HG02973 (cell line): ENCODE data around the gene MTA3.
A peak's percentile ranks its signal among the peaks of the same experiment; 100 is the strongest.

Source experiments
- ATAC-seq: cut with Tn5 transposase; IDR thresholded peaks from one replicate; pipeline ENCODE4 v1.9.1; 2021; ENCODE audit warnings: moderate library complexity; ENCODE audit not compliant: unreplicated experiment

The MTA3 gene

GRCh38 chr2:42781181-42781580 lies 212.7 kb downstream of the MTA3 start:
- ATAC-seq: no peak

GRCh38 chr2:42783511-42783910 lies 215.1 kb downstream of the MTA3 start:
- no peak for ATAC-seq

GRCh38 chr2:42784204-42784880 lies 215.9 kb downstream of the MTA3 start:
- no peak for ATAC-seq

- ATAC-seq: no peak
These were observed 218.3 kb downstream of the MTA3 start for GRCh38 chr2:42786561-42787345.

- no peak for ATAC-seq
These were observed 219.0 kb downstream of the MTA3 start for GRCh38 chr2:42787424-42787787.

GRCh38 chr2:42787788-42788477 lies 219.5 kb downstream of the MTA3 start:
- ATAC-seq: no peak

- no peak for ATAC-seq
These were observed 220.0 kb downstream of the MTA3 start for GRCh38 chr2:42788478-42788793.

GRCh38 chr2:42788882-42789281 lies 220.4 kb downstream of the MTA3 start:
- ATAC-seq: no peak

GRCh38 chr2:42789751-42790150 lies 221.3 kb downstream of the MTA3 start:
- no peak for ATAC-seq

GRCh38 chr2:42791606-42792005 lies 223.2 kb downstream of the MTA3 start:
- ATAC-seq: no peak

- ATAC-seq: no peak
These were observed 223.7 kb downstream of the MTA3 start for GRCh38 chr2:42792087-42792582.

- ATAC-seq: no peak
These were observed 224.3 kb downstream of the MTA3 start, which contains the start of gene HAAO for GRCh38 chr2:42792583-42793333. HAAO (minus strand) TSS chr2:42792583; CDS start chr2:42792536, 47 bp downstream.

GRCh38 chr2:42793334-42794270 lies 225.2 kb downstream of the MTA3 start:
- ATAC-seq: no peak

GRCh38 chr2:42794271-42795046 lies 226.0 kb downstream of the MTA3 start:
- no peak for ATAC-seq

- no peak for ATAC-seq
These were observed 226.8 kb downstream of the MTA3 start for GRCh38 chr2:42795275-42795674.

- ATAC-seq: peak; percentile 33
These were observed 227.4 kb downstream of the MTA3 start for GRCh38 chr2:42795841-42796301.

- peak; percentile 32 for ATAC-seq
These were observed 228.2 kb downstream of the MTA3 start for GRCh38 chr2:42796427-42797248.

- ATAC-seq: no peak
These were observed 228.8 kb downstream of the MTA3 start for GRCh38 chr2:42797281-42797680.
